AG04449 (cell line): ENCODE measurements around the gene ETV3L.

Experiments
- CTCF ChIA-PET: fragments of 350-600 bp; formaldehyde crosslinking; extraction: SDS; loops from one replicate; lab custom pipeline; 2021; ENCODE audit warnings: antibody characterized with exemption; lab: Yijun Ruan, JAX
- POLR2A ChIA-PET: fragments of 400-600, 350-600 bp; formaldehyde crosslinking; extraction: SDS; loops from one replicate; lab custom pipeline; 2020; ENCODE audit warnings: antibody characterized with exemption, inconsistent platforms; lab: Yijun Ruan, JAX
- DNase-seq: peaks from one replicate; pipeline ENCODE4 v3.0.0-alpha.2; 2010; ENCODE audit warnings: low read depth, low spot score
- H3K4me3 ChIP-seq: 2 replicates; pipeline ENCODE4 v1.5.1; 2011; ENCODE audit warnings: low read depth, mild to moderate bottlenecking, control low read depth, low read length
- TF ChIP-seq, protein P1 (sequence below): IDR thresholded peaks from one replicate; pipeline ENCODE4 v1.5.1; 2011; ENCODE audit warnings: mild to moderate bottlenecking, moderate library complexity, low read length, control low read depth, inconsistent platforms; ENCODE audit not compliant: insufficient read depth; ENCODE audit errors: missing control alignments

The ETV3L gene

GRCh38 chr1:157112186-157112867 is 12.7 kb upstream of the ETV3L start:
- ChIA-PET POLR2A (no interaction called here), CTCF (interaction anchor here (1.3 kb wide), 1 partner anchor 44 kb away, joined by 3 read pairs; no protein-coding TSS in a partner anchor)
- TF ChIP-seq, protein P1, sequence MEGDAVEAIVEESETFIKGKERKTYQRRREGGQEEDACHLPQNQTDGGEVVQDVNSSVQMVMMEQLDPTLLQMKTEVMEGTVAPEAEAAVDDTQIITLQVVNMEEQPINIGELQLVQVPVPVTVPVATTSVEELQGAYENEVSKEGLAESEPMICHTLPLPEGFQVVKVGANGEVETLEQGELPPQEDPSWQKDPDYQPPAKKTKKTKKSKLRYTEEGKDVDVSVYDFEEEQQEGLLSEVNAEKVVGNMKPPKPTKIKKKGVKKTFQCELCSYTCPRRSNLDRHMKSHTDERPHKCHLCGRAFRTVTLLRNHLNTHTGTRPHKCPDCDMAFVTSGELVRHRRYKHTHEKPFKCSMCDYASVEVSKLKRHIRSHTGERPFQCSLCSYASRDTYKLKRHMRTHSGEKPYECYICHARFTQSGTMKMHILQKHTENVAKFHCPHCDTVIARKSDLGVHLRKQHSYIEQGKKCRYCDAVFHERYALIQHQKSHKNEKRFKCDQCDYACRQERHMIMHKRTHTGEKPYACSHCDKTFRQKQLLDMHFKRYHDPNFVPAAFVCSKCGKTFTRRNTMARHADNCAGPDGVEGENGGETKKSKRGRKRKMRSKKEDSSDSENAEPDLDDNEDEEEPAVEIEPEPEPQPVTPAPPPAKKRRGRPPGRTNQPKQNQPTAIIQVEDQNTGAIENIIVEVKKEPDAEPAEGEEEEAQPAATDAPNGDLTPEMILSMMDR, result no peak
- H3K4me3 ChIP-seq, result no peak overlapping the region
- no peak for DNase-seq

GRCh38 chr1:157111396-157112165 is 12.0 kb upstream of the ETV3L start:
- no peak for DNase-seq
- TF ChIP-seq, protein P1, result no peak
- POLR2A ChIA-PET, result no interaction called here
- no peak overlapping the region for H3K4me3 ChIP-seq
- CTCF ChIA-PET, result interaction anchor here (1.2 to 7.2 kb wide), 2 partner anchors 14 to 45 kb away, joined by 4 to 50 read pairs; no protein-coding TSS in a partner anchor

DNA sequence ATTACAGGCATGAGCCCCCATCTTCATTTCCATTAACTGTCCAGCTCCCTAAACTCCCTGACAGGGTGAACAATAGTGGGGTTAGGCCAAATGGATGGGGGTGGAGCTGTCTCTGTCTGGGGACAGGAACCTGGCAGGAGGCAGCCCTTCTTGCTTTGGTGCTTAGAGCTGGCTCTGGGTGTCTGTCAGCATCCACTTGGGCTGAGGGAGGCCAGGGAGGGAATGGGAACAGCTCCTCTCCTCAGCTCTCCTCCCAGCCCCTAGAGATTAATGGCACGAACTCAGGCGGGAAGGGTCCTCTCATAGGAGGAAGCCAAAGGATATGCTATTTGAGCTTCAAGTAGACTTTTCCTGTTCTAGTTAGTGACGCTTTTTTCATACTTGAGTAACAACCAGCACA is 11.1 kb upstream of the ETV3L start:
- ChIA-PET CTCF (interaction anchor here (0.7 to 7.2 kb wide), 4 partner anchors 15 to 46 kb away, joined by 3 to 50 read pairs (median 10); no protein-coding TSS in a partner anchor), POLR2A (no interaction called here)
- H3K4me3 ChIP-seq, result no peak overlapping the region
- TF ChIP-seq, protein P1, result no peak
- DNase-seq, result no peak

DNA sequence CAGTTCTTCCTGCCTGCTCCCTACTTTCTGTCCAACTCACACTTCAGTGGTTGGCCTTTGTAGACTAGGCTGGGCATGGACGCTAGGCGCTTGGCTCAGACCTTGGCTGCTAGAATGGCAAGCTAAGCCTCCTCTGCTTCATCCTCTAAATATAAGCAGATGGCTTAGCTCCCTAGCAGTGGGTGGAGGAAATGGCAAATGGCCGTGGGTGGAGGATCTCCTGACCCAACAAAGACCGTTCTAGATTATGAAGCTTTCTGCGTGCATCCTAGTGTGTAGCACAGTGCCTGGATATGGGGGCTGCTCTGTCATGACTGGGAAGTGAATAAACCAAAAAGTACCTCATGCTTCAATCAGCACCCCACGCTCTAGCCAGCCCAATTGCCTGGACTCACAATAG is 10.4 kb upstream of the ETV3L start:
- no peak for DNase-seq
- POLR2A ChIA-PET, result no interaction called here
- CTCF ChIA-PET, result interaction anchor here (0.7 to 7.2 kb wide), 5 partner anchors 16 to 46 kb away, joined by 3 to 50 read pairs (median 4); no protein-coding TSS in a partner anchor
- TF ChIP-seq, protein P1, result no peak
- H3K4me3 ChIP-seq, result no peak overlapping the region

DNA sequence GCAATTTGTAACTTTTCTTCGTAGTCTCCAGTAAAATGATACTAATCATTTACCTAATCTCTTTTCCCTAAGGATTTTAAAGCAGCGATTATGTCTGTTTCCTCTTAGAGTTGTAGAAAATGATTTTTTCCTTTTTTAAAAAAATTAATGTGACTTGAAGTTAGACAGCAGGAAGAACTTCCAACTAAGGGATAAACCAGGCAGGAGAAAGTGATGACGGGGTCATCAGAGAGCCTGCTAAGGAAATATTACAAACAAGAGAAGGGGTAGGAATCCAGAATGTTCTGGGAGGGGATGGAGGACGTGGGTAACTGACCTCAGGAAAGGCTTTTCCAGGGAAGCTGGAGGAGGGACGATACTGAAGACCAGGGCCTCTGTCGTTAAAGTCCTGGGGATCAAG is 8.8 kb upstream of the ETV3L start:
- DNase-seq, result no peak
- TF ChIP-seq, protein P1, result no peak
- H3K4me3 ChIP-seq, result no peak overlapping the region
- ChIA-PET POLR2A (no interaction called here), CTCF (interaction anchor here (0.8 to 7.2 kb wide), 4 partner anchors 13 to 48 kb away, joined by 3 to 50 read pairs (median 10); no protein-coding TSS in a partner anchor)

GRCh38 chr1:157107702-157108101 is 8.1 kb upstream of the ETV3L start:
- DNase-seq, result no peak
- no peak overlapping the region for H3K4me3 ChIP-seq
- ChIA-PET POLR2A (interaction anchor here (1.6 kb wide), 1 partner anchor 12 kb away, joined by 5 read pairs; no protein-coding TSS in a partner anchor), CTCF (interaction anchor here (1.2 to 10.7 kb wide), 5 partner anchors 12 to 49 kb away, joined by 4 to 108 read pairs (median 17); no protein-coding TSS in a partner anchor)
- TF ChIP-seq, protein P1, result no peak
